H9 (cell line): ENCODE measurements around the gene TUBB6. TPM values are rescaled to one million over a fixed set of nuclear protein-coding genes. Genes with fewer than 3 reads are reported as not detected.

Experiments used
- DNase-seq: peaks from one replicate; pipeline ENCODE4 v3.0.0-alpha.2; 2017
- H2AFZ ChIP-seq: one replicate; pipeline ENCODE4 v1.6.1; 2013; ENCODE audit warnings: mild to moderate bottlenecking, low read length, control low read depth, moderate library complexity
- H2AK5ac ChIP-seq: 2 replicates; pipeline ENCODE4 v1.6.1; 2013; ENCODE audit warnings: low read length, control low read depth, mixed read lengths; ENCODE audit not compliant: insufficient read length
- H2BK120ac ChIP-seq: one replicate; pipeline ENCODE4 v1.6.1; 2013; ENCODE audit warnings: low read depth, mild to moderate bottlenecking, low read length, control low read depth, inconsistent platforms; ENCODE audit not compliant: poor library complexity, severe bottlenecking
- H2BK12ac ChIP-seq: 2 replicates; pipeline ENCODE4 v1.6.1; 2013; ENCODE audit warnings: low read length, control low read depth, mixed read lengths, low read depth; ENCODE audit not compliant: insufficient read length
- H2BK15ac ChIP-seq: 2 replicates; pipeline ENCODE4 v1.6.1; 2013; ENCODE audit warnings: low read depth, low read length, control low read depth
- H2BK20ac ChIP-seq: one replicate; pipeline ENCODE4 v1.6.1; 2013; ENCODE audit warnings: low read depth, mild to moderate bottlenecking, low read length, control low read depth, inconsistent platforms; ENCODE audit not compliant: poor library complexity, severe bottlenecking
- H2BK5ac ChIP-seq: 2 replicates; pipeline ENCODE4 v1.6.1; 2013; ENCODE audit warnings: low read length, control low read depth, mixed read lengths; ENCODE audit not compliant: insufficient read length
- H3K14ac ChIP-seq: 2 replicates; pipeline ENCODE4 v1.6.1; 2013; ENCODE audit warnings: low read length, control low read depth; ENCODE audit not compliant: insufficient read depth
- H3K18ac ChIP-seq: 2 replicates; pipeline ENCODE4 v1.6.1; 2013; ENCODE audit warnings: low read depth, mild to moderate bottlenecking, mixed read lengths, low read length, control low read depth; ENCODE audit not compliant: insufficient read length
- H3K23ac ChIP-seq: 2 replicates; pipeline ENCODE4 v1.6.1; 2013; ENCODE audit warnings: low read length, control low read depth, mixed read lengths, low read depth; ENCODE audit not compliant: insufficient read length
- H3K23me2 ChIP-seq: 2 replicates; pipeline ENCODE4 v1.6.1; 2013; ENCODE audit warnings: low read depth, mild to moderate bottlenecking, mixed read lengths, low read length, control low read depth; ENCODE audit not compliant: insufficient read length, poor library complexity, severe bottlenecking
- H3K27ac ChIP-seq: 2 replicates; pipeline ENCODE4 v1.5.1; 2013; ENCODE audit warnings: low read length, control low read depth, mixed read lengths, low read depth; ENCODE audit not compliant: insufficient read length
- H3K27me3 ChIP-seq: 2 replicates; pipeline ENCODE4 v1.6.1; 2013; ENCODE audit warnings: low read length, control low read depth, inconsistent platforms; ENCODE audit not compliant: insufficient read depth
- H3K4ac ChIP-seq: 2 replicates; pipeline ENCODE4 v1.6.1; 2013; ENCODE audit warnings: low read depth, mild to moderate bottlenecking, control low read depth, inconsistent platforms, low read length, moderate library complexity
- H3K4me1 ChIP-seq: 2 replicates; pipeline ENCODE4 v1.6.1; 2013; ENCODE audit warnings: low read length, control low read depth, inconsistent platforms; ENCODE audit not compliant: insufficient read depth
- H3K4me2 ChIP-seq: 2 replicates; pipeline ENCODE4 v1.6.1; 2013; ENCODE audit warnings: low read length, control low read depth, mixed read lengths; ENCODE audit not compliant: insufficient read length, insufficient read depth
- H3K56ac ChIP-seq: 2 replicates; pipeline ENCODE4 v1.6.1; 2013; ENCODE audit warnings: low read depth, mild to moderate bottlenecking, mixed read lengths, low read length, control low read depth; ENCODE audit not compliant: insufficient read length
- H3K79me1 ChIP-seq: 2 replicates; pipeline ENCODE4 v1.6.1; 2013; ENCODE audit warnings: low read depth, mild to moderate bottlenecking, moderate library complexity, low read length, control low read depth, inconsistent platforms; ENCODE audit not compliant: insufficient read depth, poor library complexity, severe bottlenecking
- H3K79me2 ChIP-seq: 2 replicates; pipeline ENCODE4 v1.6.1; 2013; ENCODE audit warnings: low read length, control low read depth, inconsistent platforms; ENCODE audit not compliant: insufficient read depth
- H3K9ac ChIP-seq: 2 replicates; pipeline ENCODE4 v1.6.1; 2013; ENCODE audit warnings: low read length, control low read depth, mixed read lengths; ENCODE audit not compliant: insufficient read length; ENCODE audit errors: extremely low read depth
- H3K9me3 ChIP-seq: one replicate; pipeline ENCODE4 v1.6.1; 2013; ENCODE audit warnings: low read depth, low read length, inconsistent platforms; ENCODE audit not compliant: control insufficient read depth
- H3T11ph ChIP-seq: one replicate; pipeline ENCODE4 v1.6.1; 2013; ENCODE audit warnings: mild to moderate bottlenecking, low read length, control low read depth, inconsistent platforms
- H4K20me1 ChIP-seq: one replicate; pipeline ENCODE4 v1.6.1; 2013; ENCODE audit not compliant: control insufficient read depth, insufficient read length, insufficient read depth
- H4K5ac ChIP-seq: 2 replicates; pipeline ENCODE4 v1.6.1; 2013; ENCODE audit warnings: low read depth, mild to moderate bottlenecking, mixed read lengths, low read length, control low read depth; ENCODE audit not compliant: insufficient read length
- H4K8ac ChIP-seq: replicated peaks from 2 replicates; pipeline ENCODE4 v1.6.1; 2013; ENCODE audit warnings: low read length, control low read depth, mixed read lengths, low read depth; ENCODE audit not compliant: insufficient read length
- H4K91ac ChIP-seq: 2 replicates; pipeline ENCODE4 v1.6.1; 2013; ENCODE audit warnings: low read depth, mild to moderate bottlenecking, moderate library complexity, mixed read lengths, low read length, control low read depth; ENCODE audit not compliant: insufficient read length
- H3K27ac Mint-ChIP-seq, 3 experiments: 2 replicates in 2 of 3; 3 replicates in 1 of 3; pipeline ENCODE4 v1.8.0; 2020 to 2021; ENCODE audit warnings: mixed read lengths in 3 of 3, mild to moderate bottlenecking in 1 of 3, moderate library complexity in 1 of 3
- H3K27me3 Mint-ChIP-seq: 2 replicates; pipeline ENCODE4 v1.8.0; 2021; ENCODE audit warnings: low read depth, mild to moderate bottlenecking, moderate library complexity, mixed read lengths
- H3K36me3 Mint-ChIP-seq, 3 experiments: 2 replicates in 2 of 3; 3 replicates in 1 of 3; pipeline ENCODE4 v1.8.0; 2020 to 2021; ENCODE audit warnings: low read depth in 3 of 3, mixed read lengths in 3 of 3; ENCODE audit not compliant: insufficient read depth in 1 of 3
- H3K4me1 Mint-ChIP-seq, 2 experiments: 2 replicates each; pipeline ENCODE4 v1.8.0; 2020; ENCODE audit warnings: mixed read lengths in 2 of 2
- H3K4me3 Mint-ChIP-seq, 2 experiments: 2 replicates in 1 of 2; 3 replicates in 1 of 2; pipeline ENCODE4 v1.8.0; 2020 to 2021; ENCODE audit warnings: mild to moderate bottlenecking in 2 of 2, mixed read lengths in 2 of 2, moderate library complexity in 1 of 2
- H3K9me3 Mint-ChIP-seq, 2 experiments: 2 replicates in 1 of 2; 3 replicates in 1 of 2; pipeline ENCODE4 v1.8.0; 2020; ENCODE audit warnings: mild to moderate bottlenecking in 2 of 2, mixed read lengths in 2 of 2, moderate library complexity in 1 of 2
- CTCF ChIP-seq: fragments of 200-600 bp; sonication (generic); conservative IDR thresholded peaks from 3 replicates; pipeline ENCODE4 v1.8.0; 2021; ENCODE audit warnings: antibody characterized with exemption, mild to moderate bottlenecking
- WGBS: extraction: QIAGEN DNeasy Blood & Tissue Kit; methylation state at CpG from one replicate; pipeline ENCODE4 v1.1.7; 2013; ENCODE audit warnings: missing lambda C conversion rate, low lambda C conversion rate, mixed read lengths; ENCODE audit not compliant: insufficient read length; ENCODE audit errors: extremely low coverage; 5-methylcytosine and 5-hydroxymethylcytosine counted together
- total RNA-seq: library from RNA; stranded (reverse); gene quantifications from 2 replicates; pipeline ENCODE4 v1.2.1, GENCODE V29; 2021

Gene TUBB6
- total RNA-seq, 1 experiment from 2014 or later: 134 TPM

- no peaks in the 10 kb centered on the region for H4K20me1 ChIP-seq
- DNase-seq: no peak
Measured at GRCh38 chr18:12374401-12374800, 66.4 kb downstream of the TUBB6 start.

More at GRCh38 chr18:12374401-12374800, 66.4 kb downstream of the TUBB6 start:
- Histone ChIP-seq H3K23me2 (peaks cover 13% of the 10 kb centered on the region), H3K9ac (no peak overlapping the region), H3K56ac (no peak overlapping the region), H2BK20ac (no peak overlapping the region), H4K8ac (no peak overlapping the region), H3K79me1 (no peaks in the 10 kb centered on the region), H3K18ac (no peak overlapping the region), H3K14ac (no peak overlapping the region), H3K27me3 (no peaks in the 10 kb centered on the region), H3K4me2 (no peak overlapping the region), H3K4ac (no peak overlapping the region), H3K4me1 (peaks cover 4% of the 10 kb centered on the region; the same call in 1 of the 2 replicates), H3K79me2 (peaks cover 40% of the 10 kb centered on the region), H4K91ac (no peak overlapping the region), H2AK5ac (no peak overlapping the region), H3T11ph (no peak overlapping the region), H3K27ac (no peak overlapping the region), H3K23ac (no peak overlapping the region), H2BK120ac (no peak overlapping the region), H2BK12ac (no peak overlapping the region), H2AFZ (no peak overlapping the region), H3K9me3 (no peaks in the 10 kb centered on the region), H2BK15ac (no peak overlapping the region), H2BK5ac (no peak overlapping the region), H4K5ac (no peak overlapping the region)
- Mint-ChIP-seq H3K4me3 (peak overlapping the region; percentile 7 to 11; a peak in 2 of 5 replicates), H3K27ac (peak overlapping the region in 1 of 3 experiments; percentile 38; a peak in 1 of 7 replicates), H3K27me3 (no peaks in the 10 kb centered on the region), H3K9me3 (no peaks in the 10 kb centered on the region; a peak in 2 of 5 replicates), H3K36me3 (peaks cover 4 to 18% (median 6%) of the 10 kb centered on the region in 3 experiments; a peak in 6 of 7 replicates), H3K4me1 (peaks cover 25 to 30% of the 10 kb centered on the region in 2 experiments)
- no CpG with 5 or more reads among the region's 6 CpGs for WGBS
- no peak for TF ChIP-seq CTCF

Other genes with a start within 250 kb of the TUBB6 start
- not detected in 2 replicates for gene ANKRD62, start 214.4 kb upstream of the TUBB6 start, total RNA-seq
- not detected in 2 replicates for gene CIDEA, start 53.9 kb upstream of the TUBB6 start, total RNA-seq
- gene AFG3L2, start 69.0 kb downstream of the TUBB6 start, total RNA-seq: 73.5 and 75.8 TPM in 2 replicates
- gene PRELID3A, start 99.7 kb downstream of the TUBB6 start, total RNA-seq: 4.8 and 5.4 TPM in 2 replicates